Measurements from ENCODE around the gene PALLD. TPM values are rescaled to one million over a fixed set of nuclear protein-coding genes. Genes with fewer than 3 reads are reported as not detected.

Gene PALLD
- total RNA-seq, 1 donor from 2014 or later, result 16.4 TPM

DNA sequence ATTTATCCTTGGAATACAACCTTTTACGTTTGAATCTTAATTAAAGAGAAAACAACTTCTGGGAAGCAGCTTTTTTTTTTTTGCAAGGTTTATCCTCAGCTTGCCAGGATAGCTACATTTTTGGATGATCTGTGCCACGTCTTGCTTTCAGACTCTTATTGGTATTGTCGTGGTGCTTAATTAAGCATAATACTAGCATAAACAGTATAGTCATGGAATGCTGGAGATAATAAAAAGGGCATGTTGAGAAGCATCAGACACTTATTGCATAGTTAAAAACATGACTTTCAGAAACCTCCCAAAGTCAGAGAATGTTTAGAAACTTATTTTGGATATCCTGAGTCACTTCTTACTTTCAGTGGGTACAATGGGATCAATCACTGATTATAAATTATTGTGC is 77.0 kb downstream of the PALLD start:
- Mint-ChIP-seq H3K27ac (ENCODE audit: unreplicated experiment) (no peak overlapping the region), H3K4me1 (ENCODE audit: unreplicated experiment) (peaks cover 17% of the 10 kb centered on the region), H3K9me3 (ENCODE audit: unreplicated experiment) (no peaks in the 10 kb centered on the region), H3K4me3 (ENCODE audit: unreplicated experiment) (no peak overlapping the region), H3K27me3 (ENCODE audit: unreplicated experiment) (peaks cover 6% of the 10 kb centered on the region), H3K36me3 (ENCODE audit: low read depth, unreplicated experiment) (no peaks in the 10 kb centered on the region)
- no peak for TF ChIP-seq CTCF (IDR thresholded peaks at IDR 0.05; ENCODE audit: unreplicated experiment)
- no peak for DNase-seq (ENCODE audit: low spot score)

GRCh38 chr4:168574581-168575295 is 77.9 kb downstream of the PALLD start:
- no peak for TF ChIP-seq CTCF (IDR thresholded peaks at IDR 0.05; ENCODE audit: unreplicated experiment)
- H3K4me1 Mint-ChIP-seq (ENCODE audit: unreplicated experiment), result peaks cover 10% of the 10 kb centered on the region
- DNase-seq (ENCODE audit: low spot score), result no peak
- peaks cover 6% of the 10 kb centered on the region for H3K27me3 Mint-ChIP-seq (ENCODE audit: unreplicated experiment)
- no peaks in the 10 kb centered on the region for H3K36me3 Mint-ChIP-seq (ENCODE audit: low read depth, unreplicated experiment)
- no peak overlapping the region for H3K4me3 Mint-ChIP-seq (ENCODE audit: unreplicated experiment)
- H3K9me3 Mint-ChIP-seq (ENCODE audit: unreplicated experiment), result no peaks in the 10 kb centered on the region
- no peak overlapping the region for H3K27ac Mint-ChIP-seq (ENCODE audit: unreplicated experiment)

GRCh38 chr4:168575473-168575872 is 78.6 kb downstream of the PALLD start:
- Mint-ChIP-seq H3K27me3 (ENCODE audit: unreplicated experiment) (peaks cover 6% of the 10 kb centered on the region), H3K4me3 (ENCODE audit: unreplicated experiment) (no peak overlapping the region), H3K9me3 (ENCODE audit: unreplicated experiment) (no peaks in the 10 kb centered on the region), H3K36me3 (ENCODE audit: low read depth, unreplicated experiment) (no peaks in the 10 kb centered on the region), H3K27ac (ENCODE audit: unreplicated experiment) (no peak overlapping the region), H3K4me1 (ENCODE audit: unreplicated experiment) (peaks cover 6% of the 10 kb centered on the region)
- no peak for DNase-seq (ENCODE audit: low spot score)
- TF ChIP-seq CTCF (IDR thresholded peaks at IDR 0.05; ENCODE audit: unreplicated experiment), result no peak

- H3K9me3 Mint-ChIP-seq (ENCODE audit: unreplicated experiment), result no peaks in the 10 kb centered on the region
- H3K27me3 Mint-ChIP-seq (ENCODE audit: unreplicated experiment), result peaks cover 7% of the 10 kb centered on the region
- no peak for DNase-seq (ENCODE audit: low spot score)
- H3K36me3 Mint-ChIP-seq (ENCODE audit: low read depth, unreplicated experiment), result no peaks in the 10 kb centered on the region
- no peak overlapping the region for H3K27ac Mint-ChIP-seq (ENCODE audit: unreplicated experiment)
- no peak for TF ChIP-seq CTCF (IDR thresholded peaks at IDR 0.05; ENCODE audit: unreplicated experiment)
- peaks cover 6% of the 10 kb centered on the region for H3K4me1 Mint-ChIP-seq (ENCODE audit: unreplicated experiment)
- H3K4me3 Mint-ChIP-seq (ENCODE audit: unreplicated experiment), result no peak overlapping the region
These were observed 80.8 kb downstream of the PALLD start for GRCh38 chr4:168577624-168578023.

GRCh38 chr4:168580228-168580627 is 83.4 kb downstream of the PALLD start:
- no peak for DNase-seq (ENCODE audit: low spot score)

More at GRCh38 chr4:168580228-168580627, 83.4 kb downstream of the PALLD start:
- TF ChIP-seq CTCF (IDR thresholded peaks at IDR 0.05; ENCODE audit: unreplicated experiment), result no peak
- Mint-ChIP-seq H3K27ac (ENCODE audit: unreplicated experiment) (no peak overlapping the region), H3K4me3 (ENCODE audit: unreplicated experiment) (no peak overlapping the region), H3K9me3 (ENCODE audit: unreplicated experiment) (no peaks in the 10 kb centered on the region), H3K36me3 (ENCODE audit: low read depth, unreplicated experiment) (no peaks in the 10 kb centered on the region), H3K4me1 (ENCODE audit: unreplicated experiment) (no peaks in the 10 kb centered on the region), H3K27me3 (ENCODE audit: unreplicated experiment) (peaks cover 2% of the 10 kb centered on the region)
